Chondrocyte (in vitro differentiated cells): ENCODE results near the gene TPX2. TPM values are rescaled to one million over a fixed set of nuclear protein-coding genes. Genes with fewer than 3 reads are reported as not detected.
"Not testable (repeated sequence)": the region's sequence is repeated elsewhere in the genome, so short reads cannot be mapped to it uniquely, and the experiment has no call there.

ENCODE experiments used
- DNase-seq: peaks from one replicate; pipeline ENCODE4 v3.0.0; 2021; ENCODE audit warnings: mixed read lengths, low spot score
- H3K27ac Mint-ChIP-seq: one replicate; pipeline ENCODE4 v1.8.0; 2021; ENCODE audit warnings: mild to moderate bottlenecking, moderate library complexity, mixed read lengths; ENCODE audit not compliant: unreplicated experiment
- H3K27me3 Mint-ChIP-seq: 2 replicates; pipeline ENCODE4 v1.8.0; 2021; ENCODE audit warnings: low read depth, mixed read lengths
- H3K36me3 Mint-ChIP-seq: 2 replicates; pipeline ENCODE4 v1.8.0; 2021; ENCODE audit warnings: low read depth, mixed read lengths
- H3K4me1 Mint-ChIP-seq: 2 replicates; pipeline ENCODE4 v1.8.0; 2021; ENCODE audit warnings: low read depth, mild to moderate bottlenecking, mixed read lengths
- H3K4me3 Mint-ChIP-seq: one replicate; pipeline ENCODE4 v1.8.0; 2021; ENCODE audit warnings: mild to moderate bottlenecking, moderate library complexity, mixed read lengths; ENCODE audit not compliant: unreplicated experiment
- H3K9me3 Mint-ChIP-seq: 2 replicates; pipeline ENCODE4 v1.8.0; 2021; ENCODE audit warnings: low read depth, mixed read lengths
- CTCF ChIP-seq: fragments of 200-600 bp; sonication (generic); IDR thresholded peaks from 2 replicates; pipeline ENCODE4 v1.5.0; 2021; ENCODE audit warnings: antibody characterized with exemption, mild to moderate bottlenecking, moderate library complexity
- total RNA-seq: library from RNA; stranded (reverse); gene quantifications from 3 replicates; pipeline ENCODE4 v1.2.1, GENCODE V29; 2021

Gene TPX2
- total RNA-seq, 1 donor from 2014 or later = 49.6 TPM

- H3K4me1 Mint-ChIP-seq = peaks cover 12% of the 10 kb centered on the region
- no peak for DNase-seq
- H3K9me3 Mint-ChIP-seq = no peaks in the 10 kb centered on the region
- no peaks in the 10 kb centered on the region for H3K36me3 Mint-ChIP-seq
- TF ChIP-seq CTCF = no peak
- H3K4me3 Mint-ChIP-seq = no peak overlapping the region
- H3K27ac Mint-ChIP-seq = no peak overlapping the region
- H3K27me3 Mint-ChIP-seq = peaks cover 2% of the 10 kb centered on the region
Observed at GRCh38 chr20:31826074-31826473, 87.0 kb downstream of the TPX2 start.

GRCh38 chr20:31827059-31827458 is 88.0 kb downstream of the TPX2 start:
- H3K36me3 Mint-ChIP-seq = no peaks in the 10 kb centered on the region
- H3K9me3 Mint-ChIP-seq = no peaks in the 10 kb centered on the region
- no peak for DNase-seq
- H3K4me1 Mint-ChIP-seq = peaks cover 8% of the 10 kb centered on the region
- H3K27ac Mint-ChIP-seq = no peak overlapping the region
- no peak for TF ChIP-seq CTCF
- peaks cover 2% of the 10 kb centered on the region for H3K27me3 Mint-ChIP-seq
- no peak overlapping the region for H3K4me3 Mint-ChIP-seq

- not testable (repeated sequence) for H3K4me3 Mint-ChIP-seq
Observed at GRCh38 chr20:31828016-31828415, 88.9 kb downstream of the TPX2 start.

GRCh38 chr20:31829731-31830130 is 90.6 kb downstream of the TPX2 start:
- Mint-ChIP-seq H3K27ac (no peak overlapping the region), H3K9me3 (no peaks in the 10 kb centered on the region), H3K4me1 (peaks cover 18% of the 10 kb centered on the region), H3K27me3 (peaks cover 2% of the 10 kb centered on the region), H3K4me3 (no peak overlapping the region), H3K36me3 (no peaks in the 10 kb centered on the region)
- DNase-seq = no peak
- TF ChIP-seq CTCF = no peak

More at GRCh38 chr20:31828016-31828415, 88.9 kb downstream of the TPX2 start:
- H3K27ac Mint-ChIP-seq, H3K36me3 Mint-ChIP-seq, DNase-seq, H3K27me3 Mint-ChIP-seq, H3K4me1 Mint-ChIP-seq, H3K9me3 Mint-ChIP-seq: not testable (repeated sequence)

- DNase-seq = no peak
- no peak overlapping the region for H3K27ac Mint-ChIP-seq
- H3K36me3 Mint-ChIP-seq = no peaks in the 10 kb centered on the region
- no peak overlapping the region for H3K4me3 Mint-ChIP-seq
- H3K27me3 Mint-ChIP-seq = peaks cover 2% of the 10 kb centered on the region
- TF ChIP-seq CTCF = no peak
- H3K9me3 Mint-ChIP-seq = no peaks in the 10 kb centered on the region
- peaks cover 18% of the 10 kb centered on the region for H3K4me1 Mint-ChIP-seq
Observed at GRCh38 chr20:31830406-31830981, 91.4 kb downstream of the TPX2 start.

GRCh38 chr20:31831211-31831610 is 92.1 kb downstream of the TPX2 start:
- Mint-ChIP-seq H3K9me3 (no peaks in the 10 kb centered on the region), H3K27me3 (peaks cover 2% of the 10 kb centered on the region), H3K27ac (no peak overlapping the region), H3K4me1 (peaks cover 18% of the 10 kb centered on the region), H3K4me3 (no peak overlapping the region), H3K36me3 (no peaks in the 10 kb centered on the region)
- no peak for TF ChIP-seq CTCF
- DNase-seq = no peak
